ENCODE measurements around the gene GPRIN1.

Gene GPRIN1

GRCh38 chr5:176624938-176625337, 15.0 kb upstream of the GPRIN1 start:
- no peak for DNase-seq (ENCODE audit: low read depth in 1 of 2, low spot score in 1 of 2)
- Histone ChIP-seq H3K27me3 (ENCODE audit: insufficient read depth, poor library complexity, severe bottlenecking) (peaks cover 53% of the 10 kb centered on the region), H3K4me3 (replicated peaks; ENCODE audit: insufficient read depth, low read length) (no peak overlapping the region), H3K27ac (replicated peaks) (no peak overlapping the region)
- TF ChIP-seq REST (IDR thresholded peaks at IDR 0.05; ENCODE audit: insufficient replicate concordance, low read depth) (no peak), SPI1 (IDR thresholded peaks at IDR 0.05; ENCODE audit: borderline replicate concordance, low read depth) (no peak), POLR2AphosphoS5 (IDR thresholded peaks at IDR 0.05; ENCODE audit: low read depth) (no peak), CTCF (IDR thresholded peaks at IDR 0.05; ENCODE audit: insufficient read depth, low read length) (no peak), GABPA (IDR thresholded peaks at IDR 0.05; ENCODE audit: low read depth) (no peak)

GRCh38 chr5:176624142-176624541, 14.2 kb upstream of the GPRIN1 start:
- no peak for TF ChIP-seq CTCF (IDR thresholded peaks at IDR 0.05; ENCODE audit: insufficient read depth, low read length)
- TF ChIP-seq REST (IDR thresholded peaks at IDR 0.05; ENCODE audit: insufficient replicate concordance, low read depth) = no peak
- TF ChIP-seq POLR2AphosphoS5 (IDR thresholded peaks at IDR 0.05; ENCODE audit: low read depth) = no peak
- TF ChIP-seq SPI1 (IDR thresholded peaks at IDR 0.05; ENCODE audit: borderline replicate concordance, low read depth) = no peak
- TF ChIP-seq GABPA (IDR thresholded peaks at IDR 0.05; ENCODE audit: low read depth) = no peak
- Histone ChIP-seq H3K4me3 (replicated peaks; ENCODE audit: insufficient read depth, low read length) (no peak overlapping the region), H3K27me3 (ENCODE audit: insufficient read depth, poor library complexity, severe bottlenecking) (peaks cover 53% of the 10 kb centered on the region), H3K27ac (replicated peaks) (no peak overlapping the region)
- DNase-seq (ENCODE audit: low read depth in 1 of 2, low spot score in 1 of 2) = no peak

- no peak for DNase-seq (ENCODE audit: low read depth in 1 of 2, low spot score in 1 of 2)
- no peak overlapping the region for H3K27ac ChIP-seq (replicated peaks)
- TF ChIP-seq REST (IDR thresholded peaks at IDR 0.05; ENCODE audit: insufficient replicate concordance, low read depth) = no peak
- no peak for TF ChIP-seq CTCF (IDR thresholded peaks at IDR 0.05; ENCODE audit: insufficient read depth, low read length)
- no peak for TF ChIP-seq POLR2AphosphoS5 (IDR thresholded peaks at IDR 0.05; ENCODE audit: low read depth)
- TF ChIP-seq GABPA (IDR thresholded peaks at IDR 0.05; ENCODE audit: low read depth) = no peak
- no peak for TF ChIP-seq SPI1 (IDR thresholded peaks at IDR 0.05; ENCODE audit: borderline replicate concordance, low read depth)
- H3K27me3 ChIP-seq (ENCODE audit: insufficient read depth, poor library complexity, severe bottlenecking) = peaks cover 53% of the 10 kb centered on the region
- no peak overlapping the region for H3K4me3 ChIP-seq (replicated peaks; ENCODE audit: insufficient read depth, low read length)
Measured at GRCh38 chr5:176621661-176622079, 11.7 kb upstream of the GPRIN1 start.

Data from HL-60 (cell line).